GM12873 (cell line): Measurements from ENCODE around the gene DNAH7.

ENCODE experiments used
- CTCF ChIP-seq: IDR thresholded peaks from 2 replicates; pipeline ENCODE4 v1.5.1; 2012; ENCODE audit warnings: low read depth, mild to moderate bottlenecking, moderate library complexity, low read length, control low read depth; ENCODE audit not compliant: insufficient read depth; ENCODE audit errors: missing control alignments

Gene DNAH7

GRCh38 chr2:195735347-195735746 is 333.3 kb downstream of the DNAH7 start:
- no peak for TF ChIP-seq CTCF

GRCh38 chr2:195734931-195735330 is 333.7 kb downstream of the DNAH7 start:
- TF ChIP-seq CTCF = no peak

- TF ChIP-seq CTCF = no peak
These were observed 334.2 kb downstream of the DNAH7 start for GRCh38 chr2:195734395-195734794.

GRCh38 chr2:195733831-195734230 is 334.8 kb downstream of the DNAH7 start:
- TF ChIP-seq CTCF = no peak

- no peak for TF ChIP-seq CTCF
These were observed 336.1 kb downstream of the DNAH7 start for GRCh38 chr2:195732574-195732973.

GRCh38 chr2:195730912-195731311 is 337.7 kb downstream of the DNAH7 start:
- TF ChIP-seq CTCF = no peak

- no peak for TF ChIP-seq CTCF
These were observed 341.5 kb downstream of the DNAH7 start for GRCh38 chr2:195727106-195727505.
